Vein endothelial cell (primary cell): Measurements from ENCODE around the gene SMIM27. TPM values are rescaled to one million over a fixed set of nuclear protein-coding genes. Genes with fewer than 3 reads are reported as not detected.

Source experiments
- total RNA-seq: library from RNA; depleted of rRNA; stranded (reverse); fragments of >200 nt; gene quantifications from 2 replicates; pipeline ENCODE4 v1.2.3, GENCODE V29; 2012

SMIM27 gene, protein sequence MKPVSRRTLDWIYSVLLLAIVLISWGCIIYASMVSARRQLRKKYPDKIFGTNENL
- 1.6 and 2.0 TPM in 2 replicates for total RNA-seq

DNA sequence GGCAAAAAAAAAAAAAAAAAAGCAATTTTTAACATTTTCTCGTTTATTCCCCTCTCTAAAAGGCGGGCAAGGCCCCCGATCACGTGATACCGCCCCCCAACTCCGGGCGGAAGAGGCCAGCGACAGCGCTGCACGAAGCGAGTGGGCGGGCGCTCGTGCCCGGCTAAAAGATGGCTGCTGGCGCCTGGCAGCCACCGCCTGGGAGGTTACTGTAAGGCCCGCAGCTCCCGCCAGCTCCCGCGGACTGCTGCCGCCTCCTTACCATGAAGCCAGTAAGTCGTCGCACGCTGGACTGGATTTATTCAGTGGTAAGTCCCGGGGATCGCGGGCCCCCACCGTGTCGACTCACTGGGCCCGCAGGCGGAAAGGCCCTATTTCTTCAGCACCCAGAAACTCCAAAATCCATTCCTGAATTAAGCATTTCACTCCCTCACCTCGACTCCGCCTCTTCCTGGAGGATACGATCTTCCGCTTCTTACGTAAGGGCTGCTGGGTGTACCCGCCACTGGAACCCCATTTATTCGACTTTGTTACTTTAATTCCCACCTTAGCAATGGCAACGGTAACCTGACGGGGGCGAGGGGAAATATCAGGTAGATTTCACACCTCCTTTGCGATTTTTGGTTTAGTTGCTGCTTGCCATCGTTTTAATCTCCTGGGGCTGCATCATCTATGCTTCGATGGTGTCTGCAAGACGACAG lies at the start of gene SMIM27, which contains the start of gene TOPORS:
Gene SMIM27, plus strand, starts transcription at position 156 of the 701 bp plus-strand sequence. Its CDS starts 108 bp downstream, at position 264.
Gene TOPORS, minus strand, starts transcription at position 415 of the 701 bp plus-strand sequence. Its CDS starts 150 bp downstream, at position 265.

DNA sequence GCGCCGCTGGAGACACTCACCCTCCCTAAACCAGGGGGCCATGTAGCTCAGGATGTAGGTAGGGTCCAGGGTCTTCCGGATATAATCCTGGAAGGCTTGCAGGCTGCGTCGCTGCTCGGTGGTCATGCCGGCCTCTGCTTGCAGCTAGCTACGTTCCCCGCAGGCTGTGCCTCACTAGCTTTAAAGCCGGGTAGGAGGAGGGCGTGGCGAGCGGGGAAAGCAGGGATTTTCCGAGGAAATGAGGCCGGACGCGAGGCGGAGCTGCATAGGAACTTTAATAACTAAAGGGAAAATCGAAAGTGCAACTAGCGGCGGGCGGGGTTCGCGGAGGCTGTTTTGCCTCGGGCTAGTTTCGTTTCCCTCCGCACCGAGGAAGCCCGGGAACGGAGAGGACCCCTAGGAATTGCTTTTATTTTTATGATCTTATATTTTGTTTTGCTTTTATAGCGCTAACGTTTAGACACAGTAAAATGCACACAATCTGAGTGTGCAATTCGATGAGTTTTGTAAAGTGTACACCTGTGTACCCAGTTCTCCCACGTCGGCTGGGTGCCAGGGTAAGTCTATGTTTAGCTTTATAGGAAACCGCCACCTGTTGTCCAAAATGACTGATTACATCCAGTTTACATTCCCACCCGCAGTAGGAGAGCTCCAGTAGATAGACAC lies 26.0 kb upstream of the SMIM27 start, which contains the start of gene RIGI:
Gene RIGI, minus strand, starts transcription at position 156 of the 666 bp plus-strand sequence. Its CDS starts 30 bp downstream, at position 126.

DNA sequence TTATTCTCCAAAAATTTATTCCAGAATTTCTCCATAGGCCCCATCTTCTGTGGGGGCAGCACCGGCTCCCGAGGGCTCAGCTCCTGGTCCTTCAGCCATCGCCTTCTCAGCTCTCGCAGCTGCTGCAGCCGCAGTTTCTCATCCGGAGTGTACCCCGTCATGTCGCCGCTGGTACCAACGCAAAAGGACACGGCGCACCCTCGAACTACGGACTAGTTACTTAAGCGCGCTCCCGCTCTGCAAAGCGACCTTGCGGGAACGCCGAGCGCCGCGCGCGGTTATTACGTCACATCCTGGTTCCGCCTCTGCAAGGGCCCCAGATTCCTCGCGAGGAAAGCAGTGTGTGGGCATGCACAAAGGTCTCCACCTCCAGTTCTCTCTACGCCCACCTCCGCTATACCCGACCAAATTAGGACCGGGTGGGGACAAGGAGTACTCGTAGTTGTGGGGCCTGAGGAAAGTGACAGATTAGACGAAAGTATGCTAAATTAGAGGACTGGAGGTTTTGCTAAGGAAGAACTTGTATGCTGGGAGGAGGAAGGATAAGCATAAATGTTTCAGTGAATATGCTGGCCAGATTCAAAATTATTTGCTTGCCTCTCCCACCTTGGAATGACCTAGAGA lies 20.9 kb downstream of the SMIM27 start, which contains the start of gene NDUFB6:
Gene NDUFB6, minus strand, starts transcription at position 260 of the 624 bp plus-strand sequence. Its CDS starts 99 bp downstream, at position 161.

Other genes starting within 250 kb of the SMIM27 start
- 59.8 and 64.4 TPM in 2 replicates for gene ACO1, start 167.7 kb upstream of the SMIM27 start, total RNA-seq
- 12.4 and 25.6 TPM in 2 replicates for gene RIGI, start 26.1 kb upstream of the SMIM27 start, total RNA-seq
- 30.1 and 31.9 TPM in 2 replicates for gene TOPORS, start 259 bp downstream of the SMIM27 start, total RNA-seq
- 22.5 and 40.0 TPM in 2 replicates for gene NDUFB6, start 20.8 kb downstream of the SMIM27 start, total RNA-seq
- gene TAF1L, start 83.3 kb downstream of the SMIM27 start, total RNA-seq = under 0.01 TPM in 1 of 2 replicates, not detected in the other
- gene TMEM215, start 231.2 kb downstream of the SMIM27 start, total RNA-seq = under 0.01 TPM in 1 of 2 replicates, not detected in the other